ENCODE measurements around the gene LEFTY2.

GRCh38 chr1:225946803-225947202, 5.8 kb upstream of the LEFTY2 start:
- TF ChIP-seq CTCF (IDR thresholded peaks at IDR 0.05) (no peak), POLR2A (IDR thresholded peaks at IDR 0.05) (no peak), POLR2AphosphoS5 (IDR thresholded peaks at IDR 0.05; ENCODE audit: insufficient read depth in 1 of 2, low read depth in 1 of 2) (no peak)
